Measurements from ENCODE around the gene MAPKBP1. TPM values are rescaled to one million over a fixed set of nuclear protein-coding genes. Genes with fewer than 3 reads are reported as not detected.

MAPKBP1 gene
- total RNA-seq, 2 experiments from 2014 or later: 14.5 to 17.4 TPM

GRCh38 chr15:41870689-41871081, 96.4 kb downstream of the MAPKBP1 start:
- H2AFZ ChIP-seq (ENCODE audit: low read length): no peak overlapping the region
- ChIA-PET POLR2A (no interaction called here), CTCF (ENCODE audit: unreplicated experiment) (no interaction called here)
- TF ChIP-seq CTCF (conservative IDR thresholded peaks at IDR 0.05; ENCODE audit: low read length) (no peak), EZH2phosphoT487 (IDR thresholded peaks at IDR 0.05; ENCODE audit: borderline replicate concordance, low read depth, low read length) (no peak)
- no peak for DNase-seq (ENCODE audit: low spot score)
- no peaks in the 10 kb centered on the region for H3K9me2 ChIP-seq (ENCODE audit: insufficient read depth, low read length)
- H3K4me2 ChIP-seq (ENCODE audit: low read length): no peak overlapping the region
- BruUV-seq (replicated peaks): no TSS peak
- intact Hi-C loops (cut with micrococcal nuclease; ENCODE audit: unreplicated experiment): no loop called here
- no peaks in the 10 kb centered on the region for H3K4me1 ChIP-seq (ENCODE audit: insufficient read depth, low read length, poor library complexity, severe bottlenecking)
- no peaks in the 10 kb centered on the region for H3K79me2 ChIP-seq (ENCODE audit: insufficient read depth, low read depth, low read length)
- no peak overlapping the region for H3K27ac ChIP-seq (ENCODE audit: low read depth, low read length, poor library complexity, severe bottlenecking)
- H3K9me3 ChIP-seq (ENCODE audit: low read length): no peaks in the 10 kb centered on the region
- H3K36me3 ChIP-seq (ENCODE audit: insufficient read depth, low read length): no peaks in the 10 kb centered on the region
- H4K20me1 ChIP-seq (ENCODE audit: insufficient read depth, low read length): no peaks in the 10 kb centered on the region
- H3K4me3 ChIP-seq (ENCODE audit: low read depth, low read length, poor library complexity, severe bottlenecking): no peak overlapping the region

GRCh38 chr15:41871175-41871905, 97.1 kb downstream of the MAPKBP1 start:
- ChIA-PET CTCF (ENCODE audit: unreplicated experiment) (no interaction called here), POLR2A (no interaction called here)
- no peaks in the 10 kb centered on the region for H3K9me3 ChIP-seq (ENCODE audit: low read length)
- H3K36me3 ChIP-seq (ENCODE audit: insufficient read depth, low read length): no peaks in the 10 kb centered on the region
- no peak overlapping the region for H3K4me3 ChIP-seq (ENCODE audit: low read depth, low read length, poor library complexity, severe bottlenecking)
- no peaks in the 10 kb centered on the region for H4K20me1 ChIP-seq (ENCODE audit: insufficient read depth, low read length)
- no TSS peak for BruUV-seq (replicated peaks)
- intact Hi-C loops (cut with micrococcal nuclease; ENCODE audit: unreplicated experiment): no loop called here
- H3K27ac ChIP-seq (ENCODE audit: low read depth, low read length, poor library complexity, severe bottlenecking): no peak overlapping the region
- TF ChIP-seq EZH2phosphoT487 (IDR thresholded peaks at IDR 0.05; ENCODE audit: borderline replicate concordance, low read depth, low read length) (no peak), CTCF (conservative IDR thresholded peaks at IDR 0.05; ENCODE audit: low read length) (no peak)
- H3K4me2 ChIP-seq (ENCODE audit: low read length): no peak overlapping the region
- H3K4me1 ChIP-seq (ENCODE audit: insufficient read depth, low read length, poor library complexity, severe bottlenecking): no peaks in the 10 kb centered on the region
- no peaks in the 10 kb centered on the region for H3K79me2 ChIP-seq (ENCODE audit: insufficient read depth, low read depth, low read length)
- H2AFZ ChIP-seq (ENCODE audit: low read length): no peak overlapping the region
- no peak for DNase-seq (ENCODE audit: low spot score)
- no peaks in the 10 kb centered on the region for H3K9me2 ChIP-seq (ENCODE audit: insufficient read depth, low read length)

GRCh38 chr15:41872166-41872747, 98.0 kb downstream of the MAPKBP1 start:
- H3K36me3 ChIP-seq (ENCODE audit: insufficient read depth, low read length): no peaks in the 10 kb centered on the region
- H3K79me2 ChIP-seq (ENCODE audit: insufficient read depth, low read depth, low read length): no peaks in the 10 kb centered on the region
- H3K4me1 ChIP-seq (ENCODE audit: insufficient read depth, low read length, poor library complexity, severe bottlenecking): no peaks in the 10 kb centered on the region
- ChIA-PET POLR2A (interaction anchor here (0.6 kb wide), 1 partner anchor 158 kb away, joined by 3 read pairs; no protein-coding TSS in a partner anchor), CTCF (ENCODE audit: unreplicated experiment) (interaction anchor here (0.6 kb wide), 1 partner anchor 109 kb away, joined by 3 read pairs; no protein-coding TSS in a partner anchor)
- H3K27ac ChIP-seq (ENCODE audit: low read depth, low read length, poor library complexity, severe bottlenecking): no peak overlapping the region
- intact Hi-C loops (cut with micrococcal nuclease; ENCODE audit: unreplicated experiment): no loop called here
- H3K9me2 ChIP-seq (ENCODE audit: insufficient read depth, low read length): no peaks in the 10 kb centered on the region
- H3K4me3 ChIP-seq (ENCODE audit: low read depth, low read length, poor library complexity, severe bottlenecking): no peak overlapping the region
- TF ChIP-seq CTCF (conservative IDR thresholded peaks at IDR 0.05; ENCODE audit: low read length) (no peak), EZH2phosphoT487 (IDR thresholded peaks at IDR 0.05; ENCODE audit: borderline replicate concordance, low read depth, low read length) (no peak)
- no peak for DNase-seq (ENCODE audit: low spot score)
- no peak overlapping the region for H2AFZ ChIP-seq (ENCODE audit: low read length)
- no peaks in the 10 kb centered on the region for H3K9me3 ChIP-seq (ENCODE audit: low read length)
- no peak overlapping the region for H3K4me2 ChIP-seq (ENCODE audit: low read length)
- BruUV-seq (replicated peaks): no TSS peak
- H4K20me1 ChIP-seq (ENCODE audit: insufficient read depth, low read length): no peaks in the 10 kb centered on the region
